GM19193 (cell line): ENCODE data around the gene TANC1.

ENCODE experiments used
- POLR2A ChIP-seq: IDR thresholded peaks from 4 replicates; pipeline ENCODE4 v1.6.1; 2011; ENCODE audit not compliant: insufficient read depth, insufficient read length; ENCODE audit errors: extremely low read depth

The TANC1 gene

DNA sequence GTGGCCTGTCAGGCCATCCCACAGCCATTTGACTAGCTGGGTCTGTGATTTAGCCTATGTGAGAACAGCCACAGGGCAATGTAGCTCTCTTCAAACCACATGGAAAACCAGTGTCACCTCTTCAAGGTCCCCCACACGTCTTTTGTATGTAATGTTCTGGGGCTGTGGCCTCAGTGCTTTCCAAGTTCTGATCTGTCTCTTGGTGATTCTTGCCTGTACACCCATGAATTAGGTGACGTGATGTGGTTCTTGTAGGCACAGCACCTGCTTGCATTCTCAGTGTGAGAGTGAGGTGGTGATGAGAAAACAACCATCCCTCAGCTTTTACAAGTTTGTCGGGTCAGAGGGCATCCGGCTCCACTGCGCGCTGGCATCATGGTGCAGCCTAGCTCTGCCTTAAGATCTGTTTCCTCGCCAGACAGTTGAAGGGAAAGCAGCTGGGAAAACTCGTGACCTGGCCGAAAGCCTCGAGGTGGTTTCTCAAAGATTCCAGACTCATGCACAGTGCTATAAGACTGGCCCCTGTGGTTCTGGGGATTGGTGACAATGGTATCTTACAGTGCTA, 125.8 kb downstream of the TANC1 start:
- TF ChIP-seq POLR2A, result no peak

DNA sequence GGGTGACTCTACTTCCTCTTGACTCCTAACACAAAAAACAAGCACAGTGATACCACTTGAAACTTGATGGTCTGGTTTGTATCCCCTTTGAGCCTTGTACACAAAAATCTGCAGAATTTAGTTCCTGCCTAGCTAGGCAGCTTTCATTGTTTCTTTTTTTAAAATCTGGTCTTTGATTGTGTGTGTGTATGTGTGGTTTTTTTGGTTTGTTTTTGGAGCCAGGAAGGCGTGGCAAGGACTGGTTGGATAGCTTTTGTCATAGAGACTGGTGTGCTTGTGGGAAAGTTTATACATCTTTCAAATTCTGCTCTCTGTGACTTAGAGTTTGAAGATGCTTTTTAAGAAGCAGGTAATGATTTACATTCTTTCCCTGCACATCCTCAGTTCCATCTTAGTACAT, 127.4 kb downstream of the TANC1 start:
- no peak for TF ChIP-seq POLR2A

DNA sequence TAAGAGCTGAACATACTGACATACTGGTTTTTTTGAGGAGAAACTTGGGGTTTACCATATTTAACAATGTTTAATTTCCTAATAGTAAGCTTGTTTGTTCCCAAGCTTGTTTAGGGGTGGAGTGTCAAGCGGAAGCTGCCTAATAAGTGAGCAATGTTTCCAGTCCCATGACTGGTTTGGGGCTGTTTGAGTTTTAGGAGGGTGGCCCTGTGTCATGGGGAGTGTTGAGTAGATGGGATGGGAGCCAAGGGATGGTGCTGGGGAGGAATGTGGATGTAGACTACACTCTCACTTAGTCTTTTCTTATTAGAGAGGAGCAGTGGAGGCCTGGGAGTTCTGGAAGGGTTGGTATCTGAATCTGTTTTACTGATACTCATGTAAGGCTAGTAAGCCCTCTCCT, 128.5 kb downstream of the TANC1 start:
- no peak for TF ChIP-seq POLR2A

DNA sequence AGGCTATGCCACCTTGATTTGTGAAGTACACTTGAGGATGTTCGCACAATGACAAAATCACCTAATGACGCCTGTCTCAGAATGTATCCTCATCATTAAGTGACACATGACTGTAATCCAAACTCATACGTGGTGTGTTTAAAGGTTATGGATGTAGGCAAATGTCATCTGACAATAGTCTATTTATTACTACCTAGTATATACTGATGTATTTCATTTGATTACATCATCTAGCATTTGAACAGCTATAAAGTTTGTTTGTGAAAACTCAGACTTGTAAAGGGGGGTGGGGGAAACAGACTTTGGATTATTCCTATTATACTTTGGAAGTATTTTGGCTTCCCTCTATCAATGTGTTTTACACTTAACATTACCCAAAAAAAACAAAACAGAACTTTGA, 129.9 kb downstream of the TANC1 start:
- no peak for TF ChIP-seq POLR2A

DNA sequence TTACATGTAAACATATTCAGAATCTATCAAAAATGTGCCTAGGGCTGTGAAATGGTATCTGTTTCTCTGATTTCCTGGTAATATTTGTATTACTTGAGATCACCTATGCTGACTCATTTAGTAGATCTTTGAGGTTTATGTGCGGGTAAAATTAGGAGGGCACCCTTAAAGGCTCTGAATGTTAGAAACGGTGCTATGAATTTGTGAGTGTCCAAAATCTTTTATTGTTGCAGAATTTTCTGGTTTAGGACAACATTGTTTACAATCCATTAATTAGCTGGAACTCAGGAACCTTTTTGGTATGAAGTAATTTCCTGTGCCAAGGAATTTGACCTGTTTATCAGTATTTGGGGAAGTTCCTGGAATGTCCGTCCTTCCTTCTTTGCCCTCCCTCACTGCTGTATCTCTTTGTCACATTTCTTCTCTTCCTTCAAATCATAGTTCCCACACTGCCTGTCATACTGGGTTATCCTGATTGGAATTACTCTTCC, 130.5 kb downstream of the TANC1 start:
- no peak for TF ChIP-seq POLR2A

DNA sequence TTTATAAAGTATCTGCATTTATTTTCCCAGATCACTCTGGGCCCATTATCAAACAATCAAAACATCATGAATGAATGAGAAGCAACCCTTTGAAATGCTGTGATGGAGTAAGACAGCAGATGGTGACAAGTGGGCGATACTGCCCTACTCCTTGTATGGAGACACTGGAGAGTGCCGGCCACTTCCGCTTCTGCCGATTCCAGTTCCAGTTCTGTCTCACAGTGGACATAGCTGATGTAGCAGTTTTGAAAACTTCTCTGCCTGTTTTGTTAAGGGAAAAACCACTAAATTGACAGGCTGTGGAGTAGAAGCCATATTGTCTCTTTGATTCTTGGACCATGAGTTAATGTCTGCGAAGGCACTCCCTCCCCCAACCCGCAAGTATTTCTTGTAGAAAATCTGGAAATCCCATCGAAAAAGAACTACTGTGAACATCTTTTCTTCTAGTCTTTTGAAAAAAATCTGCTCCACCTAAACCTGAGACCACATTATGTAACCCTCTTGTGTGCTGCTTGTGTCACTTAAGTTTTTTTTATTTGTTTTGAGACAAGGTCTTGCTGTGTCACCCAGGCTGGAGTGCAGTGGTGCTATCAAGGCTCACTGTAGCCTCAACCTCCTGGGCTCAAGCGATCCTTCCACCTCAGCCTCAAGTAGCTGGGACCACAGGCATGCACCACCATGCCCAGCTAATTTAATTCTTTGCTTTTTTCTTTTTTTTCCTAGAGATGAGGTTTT, 133.5 kb downstream of the TANC1 start:
- TF ChIP-seq POLR2A, result no peak

DNA sequence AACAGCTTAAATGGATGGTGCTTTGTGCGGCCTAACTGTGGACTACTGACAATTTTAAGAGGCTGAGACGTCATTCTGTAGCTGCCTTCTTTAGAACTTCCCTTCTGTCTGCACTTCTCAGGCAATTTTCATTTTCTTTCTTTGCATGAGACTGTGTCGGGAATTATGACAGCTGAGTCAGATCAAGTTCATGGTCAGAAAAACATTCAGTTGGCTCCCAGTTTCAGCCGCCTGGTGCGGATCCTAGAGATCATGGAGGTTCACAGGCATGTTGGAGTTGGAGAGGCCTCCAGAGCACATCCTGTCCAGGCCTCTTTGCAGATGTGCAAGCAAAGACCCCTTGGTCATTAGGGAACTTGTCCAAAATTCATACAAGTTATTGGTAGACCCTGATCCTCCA, 135.0 kb downstream of the TANC1 start:
- TF ChIP-seq POLR2A, result no peak

DNA sequence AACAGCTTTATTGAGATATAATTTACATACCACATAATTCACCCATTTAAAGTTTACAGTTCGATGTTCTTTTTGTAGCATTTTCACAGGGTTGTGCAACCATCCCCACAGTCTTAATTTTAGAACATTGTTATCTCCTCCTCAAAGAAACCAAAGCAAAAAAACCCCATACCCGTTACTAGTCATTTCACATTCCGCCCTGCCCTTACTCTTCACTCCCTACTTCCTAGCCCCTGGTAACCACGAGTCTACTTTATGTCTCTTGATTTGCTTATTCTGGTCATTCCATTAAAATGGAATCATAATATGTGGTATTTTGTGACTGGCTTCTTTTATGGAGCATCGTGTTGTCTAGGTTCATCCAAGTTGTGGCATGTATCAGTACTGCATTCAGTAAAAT, 137.7 kb downstream of the TANC1 start:
- TF ChIP-seq POLR2A, result no peak

DNA sequence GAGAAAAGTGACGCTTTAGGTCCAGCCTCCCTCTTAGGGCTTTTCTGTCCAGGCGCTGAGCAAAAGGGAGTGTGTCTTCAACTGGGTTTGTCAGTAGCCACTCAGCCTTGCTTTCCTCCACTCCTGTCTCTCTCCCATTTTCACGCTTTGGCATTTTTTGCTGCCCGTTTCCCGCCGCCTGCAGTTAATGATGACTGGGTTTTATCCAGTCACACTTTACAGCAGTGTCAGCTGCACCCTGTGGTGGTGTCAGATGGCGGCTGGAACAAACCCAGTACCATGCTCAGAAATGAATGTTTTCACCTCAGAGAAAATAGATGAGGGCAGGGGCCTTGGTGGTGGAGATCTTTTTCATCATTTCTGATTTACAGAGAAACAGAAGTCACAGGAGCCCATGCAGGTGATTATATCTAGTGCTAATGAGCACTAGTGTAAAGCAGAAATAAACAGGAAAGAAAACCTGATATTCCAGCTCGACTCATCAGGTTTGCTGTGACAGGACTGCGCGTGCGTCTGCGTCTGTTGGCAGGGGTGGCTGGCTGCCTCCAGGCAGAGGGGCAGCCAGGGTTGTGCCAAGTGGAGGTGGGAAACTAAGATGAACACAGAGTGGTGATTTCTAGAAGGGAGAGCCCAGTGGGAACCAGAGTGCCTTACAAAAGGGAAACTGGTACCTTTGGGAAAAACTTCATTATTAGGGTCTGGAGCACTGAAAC, 139.9 kb downstream of the TANC1 start:
- TF ChIP-seq POLR2A, result no peak

DNA sequence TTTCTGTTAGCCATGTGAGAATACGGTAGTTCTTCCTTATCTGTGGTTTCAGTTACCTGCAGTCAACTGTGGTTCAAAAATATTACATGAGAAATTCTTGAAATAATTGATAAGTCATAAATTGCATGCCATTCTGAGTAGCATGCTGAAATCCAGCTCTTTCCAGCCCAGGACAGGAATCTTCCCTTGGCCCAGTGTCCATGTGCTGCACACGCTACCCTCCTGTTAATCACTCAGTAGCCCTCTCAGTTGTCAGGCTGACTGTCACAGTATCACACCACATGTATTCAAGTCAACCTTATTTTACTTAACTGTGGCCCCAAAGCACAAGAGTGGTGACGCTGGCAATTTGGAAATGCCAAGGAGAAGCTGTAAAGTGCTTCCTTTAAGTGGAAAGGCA, 141.1 kb downstream of the TANC1 start:
- TF ChIP-seq POLR2A, result no peak

DNA sequence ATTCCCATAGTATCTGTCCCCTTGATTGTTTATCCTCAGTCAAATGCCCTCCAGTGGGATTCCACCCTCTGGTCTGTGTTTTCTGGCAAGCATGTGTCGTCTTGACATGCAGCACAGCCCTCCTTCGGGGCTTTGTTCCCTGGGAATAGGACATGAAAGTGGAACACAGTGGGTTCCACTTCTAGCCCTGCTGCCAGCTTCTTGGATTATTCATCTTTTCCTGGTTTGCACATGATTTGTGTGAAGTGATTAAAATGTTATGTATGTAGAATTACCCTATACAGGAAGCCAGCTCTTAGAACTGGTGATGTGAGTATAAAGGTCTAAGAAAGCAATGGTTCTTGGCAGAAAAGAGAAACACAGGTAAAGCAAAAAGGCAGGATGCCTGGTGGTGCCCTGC, 142.3 kb downstream of the TANC1 start:
- no peak for TF ChIP-seq POLR2A

DNA sequence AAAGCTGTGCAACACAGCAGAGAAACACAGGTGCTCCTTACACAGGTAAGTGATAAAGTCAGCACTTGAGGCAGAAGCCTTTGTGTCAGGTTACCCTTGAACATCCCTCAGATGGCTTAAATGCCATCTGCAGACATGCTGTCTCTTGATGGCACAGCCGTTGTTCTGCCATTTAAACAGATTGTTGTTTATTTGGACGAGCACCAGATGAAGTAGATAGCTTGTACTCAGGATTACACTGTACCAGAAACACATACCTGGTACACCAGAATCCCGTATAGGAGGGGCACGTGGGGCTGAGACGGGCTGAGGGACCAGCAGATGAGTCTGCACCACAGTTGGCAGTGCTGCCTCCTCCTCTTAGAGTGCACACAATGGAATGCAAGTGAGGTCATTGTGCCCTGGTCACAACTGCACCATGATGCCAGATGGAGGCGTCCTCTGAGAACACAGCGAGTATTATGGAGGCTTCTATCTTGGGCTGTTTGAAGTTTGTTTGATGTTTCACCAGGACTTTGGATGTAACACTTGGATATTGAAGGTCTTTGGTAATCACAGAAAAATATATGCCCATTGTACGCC, 143.0 kb downstream of the TANC1 start:
- no peak for TF ChIP-seq POLR2A

DNA sequence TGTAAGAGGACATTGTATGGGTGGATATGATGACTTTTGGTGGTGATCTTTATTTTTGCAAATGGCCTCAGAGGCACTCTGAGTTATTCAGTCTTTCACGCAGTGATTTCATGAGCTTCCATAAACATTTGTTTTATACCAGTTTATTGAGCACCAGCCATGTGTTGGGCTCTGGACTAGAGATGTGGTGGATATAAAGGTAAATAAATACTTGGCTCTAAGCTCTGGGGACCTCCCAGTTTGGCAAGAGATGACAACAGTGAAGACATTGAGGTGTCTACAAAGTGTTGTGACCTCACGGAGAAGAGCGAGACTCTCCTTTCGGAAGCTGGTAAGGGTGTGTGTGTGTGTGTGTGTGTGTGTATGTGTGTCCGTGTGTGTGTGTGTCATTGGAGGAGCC, 146.4 kb downstream of the TANC1 start:
- TF ChIP-seq POLR2A, result no peak

DNA sequence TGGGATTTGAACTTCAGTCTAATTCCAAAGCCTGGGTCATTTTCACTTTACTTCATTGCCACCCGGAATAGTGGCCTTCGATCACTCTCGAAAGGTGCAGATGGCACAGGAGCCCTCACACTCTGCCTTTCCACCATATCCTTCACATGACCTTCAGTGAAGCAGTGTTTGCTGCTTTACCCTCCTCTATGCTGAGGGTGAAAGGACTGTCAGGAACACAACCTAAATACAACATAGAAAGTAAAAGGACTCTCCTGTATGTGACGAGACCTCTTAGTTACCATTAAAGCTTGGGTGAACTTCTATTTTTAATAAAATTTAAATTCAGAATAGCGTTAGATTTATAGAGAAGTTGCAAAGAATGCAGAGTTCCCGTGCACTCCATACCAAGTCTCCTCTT, 148.5 kb downstream of the TANC1 start:
- no peak for TF ChIP-seq POLR2A

DNA sequence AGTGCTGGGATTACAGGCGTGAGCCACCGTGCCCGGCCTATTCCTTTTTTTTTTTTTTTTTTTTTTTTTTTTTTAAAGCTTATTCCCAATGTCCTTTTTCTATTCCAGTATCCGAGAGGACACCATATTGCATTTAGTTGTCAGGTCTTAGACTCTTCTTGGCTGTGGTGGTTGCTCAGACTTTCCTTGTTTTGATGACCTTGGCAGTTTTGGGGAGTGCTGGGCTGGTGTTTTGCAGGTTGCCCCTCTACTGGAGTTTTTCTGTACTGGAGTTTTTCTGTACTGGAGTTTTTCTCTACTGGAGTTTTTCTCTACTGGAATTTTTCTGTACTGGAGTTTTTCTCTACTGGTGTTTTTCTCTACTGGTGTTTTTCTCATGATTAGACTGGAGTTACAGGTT, 149.2 kb downstream of the TANC1 start:
- no peak for TF ChIP-seq POLR2A

DNA sequence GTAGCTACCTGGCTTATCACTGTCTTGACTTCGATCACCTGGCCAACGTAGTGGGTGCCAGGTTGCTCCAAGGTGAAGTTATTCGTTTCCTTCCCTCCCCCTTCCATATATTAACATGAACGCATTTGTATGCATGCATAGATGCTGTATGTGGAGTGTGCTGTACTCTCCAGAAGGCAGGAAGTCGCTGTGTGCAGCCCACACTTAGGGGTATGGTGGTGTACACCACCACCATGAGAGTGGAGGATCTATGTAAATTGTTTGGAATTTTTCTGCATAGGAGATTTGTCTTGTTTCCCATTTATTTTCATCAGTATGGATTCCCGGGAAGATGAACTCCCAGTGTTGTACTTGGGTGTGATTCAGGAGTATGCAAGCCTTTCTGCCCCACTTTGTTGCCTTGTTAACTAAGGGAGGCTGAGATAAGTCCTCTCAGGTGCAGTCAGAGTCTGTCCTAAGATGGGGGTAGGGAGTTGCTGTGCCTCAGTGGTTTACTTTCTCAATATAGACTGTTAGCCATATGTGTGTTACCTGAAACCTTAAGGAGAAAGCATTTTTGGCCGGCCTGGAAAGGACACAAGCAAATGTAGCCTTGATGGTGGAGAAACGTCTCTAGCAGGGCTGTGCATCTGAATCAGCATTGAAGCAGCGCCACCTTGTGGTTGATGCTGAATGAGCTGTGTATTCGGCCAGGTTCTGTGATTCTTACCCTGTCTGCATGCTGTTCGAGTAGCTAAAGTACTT, 149.8 kb downstream of the TANC1 start:
- no peak for TF ChIP-seq POLR2A
